Spleen (tissue), 13 donors: Measurements from ENCODE around the gene PGK2. TPM values are rescaled to one million over a fixed set of nuclear protein-coding genes. Genes with fewer than 3 reads are reported as not detected.

Experiments
- DNase-seq: peaks from one replicate; pipeline ENCODE4 v3.0.0-alpha.2; 2020
- H3K27ac ChIP-seq, 8 donors: fragments of 200-600 bp; sonication (generic) in 7 of 8; 1 replicate in 4 of 8; 2 replicates in 4 of 8; pipeline versions ENCODE4 v1.5.0 to v1.8.0; 2016 to 2021; ENCODE audit warnings: inconsistent platforms in 4 of 8, mild to moderate bottlenecking in 4 of 8, moderate library complexity in 1 of 8
- H3K27me3 ChIP-seq, 7 donors: fragments of 200-600 bp; sonication (generic) in 6 of 7; replicated peaks in 1 of 7; 1 replicate in 4 of 7; 2 replicates in 3 of 7; pipeline versions ENCODE4 v1.5.0 to v1.8.0; 2016 to 2021; ENCODE audit warnings: inconsistent platforms in 3 of 7, mild to moderate bottlenecking in 1 of 7
- H3K36me3 ChIP-seq, 6 donors: fragments of 200-600 bp; sonication (generic) in 5 of 6; 1 replicate in 4 of 6; 2 replicates in 2 of 6; pipeline versions ENCODE4 v1.5.0 to v1.8.0; 2016 to 2021; ENCODE audit warnings: inconsistent platforms in 2 of 6
- H3K4me1 ChIP-seq, 6 donors: fragments of 200-600 bp; sonication (generic) in 5 of 6; 1 replicate in 3 of 6; 2 replicates in 3 of 6; pipeline versions ENCODE4 v1.5.0 to v1.8.0; 2016 to 2021; ENCODE audit warnings: inconsistent platforms in 3 of 6
- H3K4me3 ChIP-seq, 8 donors: fragments of 200-600 bp; sonication (generic) in 7 of 8; 1 replicate in 4 of 8; 2 replicates in 4 of 8; pipeline versions ENCODE4 v1.5.0 to v1.8.0; 2016 to 2021; ENCODE audit warnings: inconsistent platforms in 4 of 8, mild to moderate bottlenecking in 4 of 8, moderate library complexity in 2 of 8
- H3K9me3 ChIP-seq, 8 donors: fragments of 200-600 bp; sonication (generic) in 7 of 8; 1 replicate in 4 of 8; 2 replicates in 4 of 8; pipeline versions ENCODE4 v1.5.0 to v1.8.0; 2016 to 2021; ENCODE audit warnings: inconsistent platforms in 4 of 8
- POLR2A ChIP-seq, 3 donors: fragments of 450-650 bp; IDR thresholded peaks; one replicate each; pipeline ENCODE4 v1.5.1; 2017; ENCODE audit warnings: antibody characterized with exemption in 3 of 3, mild to moderate bottlenecking in 1 of 3
- POLR2AphosphoS5 ChIP-seq, 3 donors: sonication (generic); formaldehyde crosslinking; IDR thresholded peaks; one replicate each; pipeline ENCODE4 v1.5.1; 2017; ENCODE audit warnings: antibody characterized with exemption in 3 of 3
- WGBS, 5 donors: extraction: QIAGEN DNeasy Blood & Tissue Kit in 3 of 5; methylation state at CpG; one replicate each; pipeline versions ENCODE4 v1.1.5 to v1.1.7; 2013 to 2018; 5-methylcytosine and 5-hydroxymethylcytosine counted together
- intact Hi-C: fragments of 100-400 bp; cut with DNase I; formaldehyde crosslinking; loops from one replicate; pipeline ENCODE4 v1.15.0; 2023; ENCODE audit warnings: low total_unique reads
- long read RNA-seq, 2 donors: transcript quantifications; one replicate each; lab custom pipeline, GENCODE V29; 2026
- polyA plus RNA-seq, 3 donors: library from polyadenylated mRNA; stranded (reverse); fragments of 200-250 nt; gene quantifications; one replicate each; pipeline ENCODE4 v1.2.1, GENCODE V29; 2013
- total RNA-seq, 7 donors: library from RNA; depleted of rRNA in 3 of 7; stranded (reverse); fragments of >200 nt in 3 of 7; fragmentation: NEBNext Ultra II Directional in 4 of 7; extraction: Animal tissue kit (Norgen Biotek cat#: 25700) in 4 of 7; gene quantifications; one replicate each; pipeline versions ENCODE4 v1.1.0 to v1.2.1, GENCODE V29; 2016 to 2021
- TF ChIP-seq, protein P1 (sequence below), 11 experiments: fragments of 200-600 bp in 7 of 11; fragments of 450-650 bp in 4 of 11; sonication (generic) in 4 of 11; IDR thresholded peaks in 8 of 11; conservative IDR thresholded peaks in 3 of 11; 1 replicate in 7 of 11; 2 replicates in 4 of 11; pipeline versions ENCODE4 v1.4.0 to v1.8.0; 2016 to 2021; ENCODE audit warnings: antibody characterized with exemption in 11 of 11, inconsistent platforms in 4 of 11, mild to moderate bottlenecking in 1 of 11
- donor health status: healthy with polysubstance abuse.
- donor health status: DM: no; HTN: no; CAD: no; lungs with moderate emphysema.
- donor health status: DM: no; HTN: no; CAD: no.
- donor health status: Bipolar disorder and iron deficiency.
- donor health status: healthy.
- donor health status: DM: no; HTN: no; CAD: no.
- donor health status: DM: yes; HTN: yes; CAD: no.

Gene PGK2
- not detected for total RNA-seq
- polyA plus RNA-seq, result not detected
- long read RNA-seq, donor 1, result 0 reads
- long read RNA-seq, donor 2, result 0 reads

GRCh38 chr6:49787176-49787575, at the start of gene PGK2:
Gene PGK2, minus strand, starts transcription at chr6:49787285. Its CDS starts 98 bp downstream, at chr6:49787187.
- intact Hi-C loops, result no loop called here
- 85 to 89% (median 88%) methylated on average over 8 of the region's 8 CpGs for WGBS, 5 donors
- Histone ChIP-seq H3K36me3 (no peaks in the 10 kb centered on the region), H3K27ac (no peak within 1 kb of the TSS), H3K27me3 (no peaks in the 10 kb centered on the region), H3K9me3 (peaks cover 0 to 11% (median 4%) of the 10 kb centered on the region in 8 donors), H3K4me3 (no peak within 1 kb of the TSS), H3K4me1 (no peaks in the 10 kb centered on the region)
- DNase-seq, result no peak
- TF ChIP-seq POLR2A (IDR thresholded peaks at IDR 0.05) (no peak), POLR2AphosphoS5 (IDR thresholded peaks at IDR 0.05) (no peak)
- TF ChIP-seq, protein P1, sequence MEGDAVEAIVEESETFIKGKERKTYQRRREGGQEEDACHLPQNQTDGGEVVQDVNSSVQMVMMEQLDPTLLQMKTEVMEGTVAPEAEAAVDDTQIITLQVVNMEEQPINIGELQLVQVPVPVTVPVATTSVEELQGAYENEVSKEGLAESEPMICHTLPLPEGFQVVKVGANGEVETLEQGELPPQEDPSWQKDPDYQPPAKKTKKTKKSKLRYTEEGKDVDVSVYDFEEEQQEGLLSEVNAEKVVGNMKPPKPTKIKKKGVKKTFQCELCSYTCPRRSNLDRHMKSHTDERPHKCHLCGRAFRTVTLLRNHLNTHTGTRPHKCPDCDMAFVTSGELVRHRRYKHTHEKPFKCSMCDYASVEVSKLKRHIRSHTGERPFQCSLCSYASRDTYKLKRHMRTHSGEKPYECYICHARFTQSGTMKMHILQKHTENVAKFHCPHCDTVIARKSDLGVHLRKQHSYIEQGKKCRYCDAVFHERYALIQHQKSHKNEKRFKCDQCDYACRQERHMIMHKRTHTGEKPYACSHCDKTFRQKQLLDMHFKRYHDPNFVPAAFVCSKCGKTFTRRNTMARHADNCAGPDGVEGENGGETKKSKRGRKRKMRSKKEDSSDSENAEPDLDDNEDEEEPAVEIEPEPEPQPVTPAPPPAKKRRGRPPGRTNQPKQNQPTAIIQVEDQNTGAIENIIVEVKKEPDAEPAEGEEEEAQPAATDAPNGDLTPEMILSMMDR (IDR thresholded peaks at IDR 0.05 in 8 of 11, conservative IDR thresholded peaks at IDR 0.05 in 3 of 11), result no peak

DNA sequence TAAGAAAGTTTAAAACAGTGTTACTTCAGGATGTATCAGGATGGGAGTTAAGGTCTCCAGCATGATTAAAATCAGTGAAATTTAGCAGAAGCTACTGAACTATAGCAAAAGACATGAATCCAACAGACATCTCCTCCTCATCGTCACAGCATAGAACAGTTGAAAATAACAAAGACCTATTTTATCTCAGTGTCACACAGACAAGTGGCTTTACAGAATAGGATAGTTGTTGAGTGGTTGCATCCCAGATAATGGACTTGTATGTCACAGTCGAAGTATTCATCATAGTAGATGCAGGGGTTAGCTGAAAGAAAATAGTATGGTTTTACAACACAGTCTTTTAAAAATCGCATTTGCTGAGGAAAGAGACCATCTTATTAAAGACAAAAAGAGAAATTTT, 48.1 kb upstream of the PGK2 start:
- no peak overlapping the region for H3K4me3 ChIP-seq
- H3K27ac ChIP-seq, result no peak overlapping the region
- H3K36me3 ChIP-seq, result no peaks in the 10 kb centered on the region
- WGBS, 5 donors, result 84 to 92% (median 85%) methylated on average over 3 of the region's 3 CpGs
- no peaks in the 10 kb centered on the region for H3K27me3 ChIP-seq
- TF ChIP-seq, protein P1 (IDR thresholded peaks at IDR 0.05 in 8 of 11, conservative IDR thresholded peaks at IDR 0.05 in 3 of 11), result no peak
- no peak for TF ChIP-seq POLR2A (IDR thresholded peaks at IDR 0.05)
- no peak for TF ChIP-seq POLR2AphosphoS5 (IDR thresholded peaks at IDR 0.05)
- H3K4me1 ChIP-seq, result no peaks in the 10 kb centered on the region
- intact Hi-C loops, result no loop called here
- no peak for DNase-seq
- H3K9me3 ChIP-seq, result no peaks in the 10 kb centered on the region

DNA sequence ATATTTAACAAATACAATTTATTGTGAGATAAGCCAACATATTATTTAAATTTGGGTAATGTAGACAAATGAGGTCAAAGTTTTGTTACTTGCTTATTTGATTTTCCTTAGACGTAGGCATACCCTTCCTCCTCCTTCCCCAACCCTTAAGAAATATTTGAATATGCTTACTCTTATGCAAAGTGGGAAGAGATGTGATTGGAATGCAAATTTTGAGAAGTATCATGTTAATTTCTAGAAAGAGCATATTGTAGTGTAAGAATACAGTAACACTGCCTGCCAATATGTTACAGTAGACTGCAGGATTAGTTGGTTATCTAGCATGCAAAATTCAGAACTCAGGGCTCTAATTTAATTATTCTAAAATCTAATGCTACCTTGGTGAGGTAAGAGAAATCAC, 46.3 kb upstream of the PGK2 start:
- Histone ChIP-seq H3K27me3 (no peaks in the 10 kb centered on the region), H3K9me3 (no peaks in the 10 kb centered on the region), H3K27ac (no peak overlapping the region), H3K36me3 (no peaks in the 10 kb centered on the region), H3K4me3 (no peak overlapping the region), H3K4me1 (no peaks in the 10 kb centered on the region)
- DNase-seq, result no peak
- intact Hi-C loops, result no loop called here
- TF ChIP-seq POLR2AphosphoS5 (IDR thresholded peaks at IDR 0.05) (no peak), POLR2A (IDR thresholded peaks at IDR 0.05) (no peak)
- TF ChIP-seq, protein P1 (IDR thresholded peaks at IDR 0.05 in 8 of 11, conservative IDR thresholded peaks at IDR 0.05 in 3 of 11), result no peak
- 76 to 92% (median 86%) methylated on average over 1 of the region's 1 CpG for WGBS, 5 donors

DNA sequence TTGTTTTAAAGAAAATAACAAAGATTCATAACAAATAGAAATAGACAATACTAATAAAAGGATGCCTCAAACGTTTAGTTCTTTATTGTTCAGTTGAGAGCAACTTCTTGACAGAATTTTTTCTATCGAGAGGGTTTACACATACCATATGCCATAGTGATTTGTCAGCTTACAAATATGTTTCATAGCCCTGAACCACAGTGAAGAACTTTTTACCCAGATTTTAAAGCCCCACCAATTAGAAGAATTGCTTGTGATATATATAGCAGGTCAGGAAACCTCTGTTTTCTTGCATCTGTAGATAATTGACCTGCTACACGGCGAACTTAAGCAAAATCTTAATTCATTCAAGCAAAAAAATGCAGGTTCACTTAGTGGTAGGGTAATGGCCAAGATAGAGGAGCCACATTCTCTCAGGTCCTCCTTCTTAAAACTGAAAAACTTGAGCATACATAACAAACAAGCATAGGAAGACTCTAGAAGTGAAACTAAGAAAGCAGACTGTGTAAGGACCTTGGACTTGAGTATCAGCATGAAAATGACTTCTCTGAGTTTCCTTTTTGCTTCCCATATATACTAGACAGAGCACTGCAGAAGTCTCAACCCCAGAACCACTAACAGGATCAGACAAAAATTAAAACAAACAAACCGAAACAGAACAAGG, 39.8 kb upstream of the PGK2 start:
- Histone ChIP-seq H3K36me3 (no peaks in the 10 kb centered on the region), H3K27me3 (no peaks in the 10 kb centered on the region), H3K9me3 (no peaks in the 10 kb centered on the region), H3K4me3 (no peak overlapping the region), H3K27ac (no peak overlapping the region), H3K4me1 (no peaks in the 10 kb centered on the region)
- intact Hi-C loops, result no loop called here
- 18 to 35% (median 24%) methylated on average over 5 of the region's 5 CpGs for WGBS, 5 donors
- no peak for DNase-seq
- TF ChIP-seq POLR2A (IDR thresholded peaks at IDR 0.05), result no peak
